GM21619 (cell line): ENCODE data around the gene PDE9A.

Source experiments
- ATAC-seq: cut with Tn5 transposase; IDR thresholded peaks from one replicate; pipeline ENCODE4 v1.9.1; 2021; ENCODE audit not compliant: unreplicated experiment

PDE9A gene

GRCh38 chr21:42684109-42684916 lies 30.9 kb downstream of the PDE9A start:
- ATAC-seq = no peak

- no peak for ATAC-seq
Measured at GRCh38 chr21:42685036-42685435, 31.6 kb downstream of the PDE9A start.

- no peak for ATAC-seq
Measured at GRCh38 chr21:42685954-42686500, 32.6 kb downstream of the PDE9A start.

- ATAC-seq = no peak
Measured at GRCh38 chr21:42687796-42688195, 34.4 kb downstream of the PDE9A start.

- no peak for ATAC-seq
Measured at GRCh38 chr21:42688226-42688840, 34.9 kb downstream of the PDE9A start.

- ATAC-seq = no peak
Measured at GRCh38 chr21:42688841-42689371, 35.5 kb downstream of the PDE9A start.

- no peak for ATAC-seq
Measured at GRCh38 chr21:42690586-42690985, 37.2 kb downstream of the PDE9A start.

GRCh38 chr21:42691901-42692559 lies 38.6 kb downstream of the PDE9A start:
- ATAC-seq = no peak

GRCh38 chr21:42692688-42693087 lies 39.3 kb downstream of the PDE9A start:
- ATAC-seq = no peak

GRCh38 chr21:42694751-42695696 lies 41.6 kb downstream of the PDE9A start:
- no peak for ATAC-seq

- ATAC-seq = no peak
Measured at GRCh38 chr21:42695697-42696380, 42.4 kb downstream of the PDE9A start.

GRCh38 chr21:42696501-42697040 lies 43.1 kb downstream of the PDE9A start:
- no peak for ATAC-seq

- no peak for ATAC-seq
Measured at GRCh38 chr21:42698733-42699132, 45.3 kb downstream of the PDE9A start.

GRCh38 chr21:42699196-42699595 lies 45.8 kb downstream of the PDE9A start:
- no peak for ATAC-seq

GRCh38 chr21:42701706-42702456 lies 48.5 kb downstream of the PDE9A start:
- ATAC-seq = no peak

GRCh38 chr21:42702720-42703119 lies 49.3 kb downstream of the PDE9A start:
- no peak for ATAC-seq

- ATAC-seq = no peak
Measured at GRCh38 chr21:42703136-42703908, 49.9 kb downstream of the PDE9A start.

- no peak for ATAC-seq
Measured at GRCh38 chr21:42703965-42704364, 50.5 kb downstream of the PDE9A start.
